Lower leg skin (tissue), 4 donors: ENCODE measurements around the gene ODC1. TPM values are rescaled to one million over a fixed set of nuclear protein-coding genes. Genes with fewer than 3 reads are reported as not detected.
"Not testable (repeated sequence)": the region's sequence is repeated elsewhere in the genome, so short reads cannot be mapped to it uniquely, and the experiment has no call there.

ENCODE experiments used
- DNase-seq, 2 donors: peaks; one replicate each; pipeline ENCODE4 v3.0.0-alpha.2; 2019; ENCODE audit warnings: low spot score in 2 of 2
- H3K4me3 ChIP-seq: fragments of 200-600 bp; sonication (generic); 2 replicates; pipeline ENCODE4 v1.5.1; 2017; ENCODE audit warnings: mild to moderate bottlenecking, low read depth; ENCODE audit not compliant: poor library complexity, severe bottlenecking
- CTCF ChIP-seq, 3 donors: fragments of 450-650 bp; IDR thresholded peaks; one replicate each; pipeline ENCODE4 v1.5.1; 2016; ENCODE audit warnings: antibody characterized with exemption in 3 of 3, mild to moderate bottlenecking in 3 of 3, moderate library complexity in 2 of 3
- POLR2A ChIP-seq, 2 donors: fragments of 450-650 bp; IDR thresholded peaks; one replicate each; pipeline ENCODE4 v1.6.1; 2016 to 2017; ENCODE audit warnings: antibody characterized with exemption in 2 of 2, mild to moderate bottlenecking in 1 of 2, moderate library complexity in 1 of 2
- WGBS, 2 donors: methylation state at CpG; one replicate each; pipeline ENCODE4 v1.1.5; 2018; 5-methylcytosine and 5-hydroxymethylcytosine counted together
- intact Hi-C: fragments of 100-400 bp; cut with DNase I; formaldehyde crosslinking; loops from one replicate; pipeline ENCODE4 v1.15.0; 2023; ENCODE audit warnings: low total_unique reads
- total RNA-seq, 4 donors: library from RNA; depleted of rRNA; stranded (reverse); fragments of >200 nt; gene quantifications; one replicate each; pipeline ENCODE4 v1.1.0, GENCODE V29; 2016

Gene ODC1
- total RNA-seq, 4 donors from 2014 or later, result 11.5 to 19.7 (median 17.8) TPM

- TF ChIP-seq CTCF (IDR thresholded peaks at IDR 0.05), result no peak
- no peak for TF ChIP-seq POLR2A (IDR thresholded peaks at IDR 0.05)
- 87 to 90% methylated on average over 10 to 11 of the region's 11 CpGs for WGBS, 2 donors
- H3K4me3 ChIP-seq, result no peak overlapping the region
- intact Hi-C loops, result no loop called here
- DNase-seq, result no peak
Observed at GRCh38 chr2:10466801-10467200, 18.7 kb upstream of the ODC1 start.

GRCh38 chr2:10465910-10466309 lies 17.8 kb upstream of the ODC1 start:
- TF ChIP-seq POLR2A (IDR thresholded peaks at IDR 0.05), result no peak
- TF ChIP-seq CTCF (IDR thresholded peaks at IDR 0.05), result no peak
- intact Hi-C loops, result no loop called here
- DNase-seq, result no peak
- H3K4me3 ChIP-seq, result no peak overlapping the region
- WGBS, 2 donors, result 88 to 95% methylated on average over 5 of the region's 5 CpGs

- no peak for TF ChIP-seq CTCF (IDR thresholded peaks at IDR 0.05)
- TF ChIP-seq POLR2A (IDR thresholded peaks at IDR 0.05), result no peak
- H3K4me3 ChIP-seq, result no peak overlapping the region
- intact Hi-C loops, result no loop called here
- 65 to 69% methylated on average over 14 to 15 of the region's 15 CpGs for WGBS, 2 donors
- DNase-seq, result no peak
Observed at GRCh38 chr2:10462178-10463083, 14.3 kb upstream of the ODC1 start.

GRCh38 chr2:10460366-10460796 lies 12.3 kb upstream of the ODC1 start:
- 83 to 88% methylated on average over 17 of the region's 17 CpGs for WGBS, 2 donors
- no peak for DNase-seq
- TF ChIP-seq POLR2A (IDR thresholded peaks at IDR 0.05) (no peak), CTCF (IDR thresholded peaks at IDR 0.05) (no peak)
- H3K4me3 ChIP-seq, result no peak overlapping the region
- intact Hi-C loops, result no loop called here

GRCh38 chr2:10457846-10458598 lies 9.9 kb upstream of the ODC1 start:
- DNase-seq, result no peak
- WGBS, 2 donors, result 37 to 50% methylated on average over 11 of the region's 11 CpGs
- no peak overlapping the region for H3K4me3 ChIP-seq
- intact Hi-C loops, result no loop called here
- TF ChIP-seq CTCF (IDR thresholded peaks at IDR 0.05) (no peak), POLR2A (IDR thresholded peaks at IDR 0.05) (no peak)

- 85 to 89% methylated on average over 3 of the region's 3 CpGs for WGBS, 2 donors
- intact Hi-C loops, H3K4me3 ChIP-seq, DNase-seq: not testable (repeated sequence)
Observed at GRCh38 chr2:10457195-10457594, 9.1 kb upstream of the ODC1 start.
